Gastrocnemius medialis (tissue), 4 donors: ENCODE measurements around the gene PSMD1.

Experiments
- CTCF ChIP-seq, 5 experiments: fragments of 450-650 bp in 3 of 5; fragments of 200-600 bp in 2 of 5; sonication (generic) in 2 of 5; IDR thresholded peaks in 4 of 5; conservative IDR thresholded peaks in 1 of 5; 1 replicate in 4 of 5; 2 replicates in 1 of 5; pipeline ENCODE4 v1.5.1; 2016 to 2019; ENCODE audit warnings: antibody characterized with exemption in 5 of 5, mild to moderate bottlenecking in 3 of 5, moderate library complexity in 3 of 5
- POLR2A ChIP-seq, 2 donors: fragments of 450-650 bp; IDR thresholded peaks; one replicate each; pipeline ENCODE4 v1.6.1; 2017; ENCODE audit warnings: antibody characterized with exemption in 2 of 2, mild to moderate bottlenecking in 2 of 2, moderate library complexity in 2 of 2

GRCh38 chr2:231028889-231029288, 27.8 kb upstream of the PSMD1 start:
- TF ChIP-seq CTCF (IDR thresholded peaks at IDR 0.05 in 4 of 5, conservative IDR thresholded peaks at IDR 0.05 in 1 of 5), result no peak
- no peak for TF ChIP-seq POLR2A (IDR thresholded peaks at IDR 0.05)
